Duodenal mucosa (tissue), 2 donors: Measurements from ENCODE around the gene PRPF31.
"Not testable (repeated sequence)": the region's sequence is repeated elsewhere in the genome, so short reads cannot be mapped to it uniquely, and the experiment has no call there.

Experiments
- H3K27ac ChIP-seq: one replicate; pipeline ENCODE4 v1.7.0; 2013; ENCODE audit warnings: low read depth, low read length
- H3K27me3 ChIP-seq, 2 donors: one replicate each; pipeline ENCODE4 v1.7.0; 2013; ENCODE audit warnings: low read length in 2 of 2, control low read depth in 1 of 2; ENCODE audit not compliant: insufficient read depth in 2 of 2, control insufficient read depth in 1 of 2
- H3K36me3 ChIP-seq, 2 donors: one replicate each; pipeline ENCODE4 v1.7.0; 2013; ENCODE audit warnings: low read length in 2 of 2, control low read depth in 1 of 2; ENCODE audit not compliant: insufficient read depth in 2 of 2, control insufficient read depth in 1 of 2
- H3K4me1 ChIP-seq, 2 donors: one replicate each; pipeline ENCODE4 v1.7.0; 2013; ENCODE audit warnings: low read length in 2 of 2, control low read depth in 1 of 2; ENCODE audit not compliant: insufficient read depth in 2 of 2, control insufficient read depth in 1 of 2
- H3K4me3 ChIP-seq, 2 donors: one replicate each; pipeline ENCODE4 v1.7.0; 2013; ENCODE audit warnings: low read length in 2 of 2, low read depth in 1 of 2
- H3K9ac ChIP-seq, 2 donors: one replicate each; pipeline ENCODE4 v1.7.0; 2013; ENCODE audit warnings: low read length in 2 of 2, low read depth in 1 of 2
- H3K9me3 ChIP-seq, 2 donors: one replicate each; pipeline ENCODE4 v1.7.0; 2013; ENCODE audit warnings: low read length in 2 of 2, control low read depth in 1 of 2; ENCODE audit not compliant: control insufficient read depth in 1 of 2

The PRPF31 gene

GRCh38 chr19:54162241-54162805 is 46.8 kb downstream of the PRPF31 start:
- Histone ChIP-seq H3K9ac (peak overlapping the region; percentile 51 to 61), H3K27ac (peak overlapping the region; percentile 64), H3K4me3 (peak overlapping the region; percentile 63), H3K27me3 (no peaks in the 10 kb centered on the region), H3K36me3 (peaks cover 5 to 9% of the 10 kb centered on the region in 2 donors), H3K9me3 (no peaks in the 10 kb centered on the region), H3K4me1 (peaks cover 36 to 53% of the 10 kb centered on the region in 2 donors)

GRCh38 chr19:54162884-54163283 is 47.3 kb downstream of the PRPF31 start:
- no peaks in the 10 kb centered on the region for H3K9me3 ChIP-seq
- peak overlapping the region; percentile 63 for H3K4me3 ChIP-seq
- peak overlapping the region; percentile 51 to 61 for H3K9ac ChIP-seq
- peaks cover 36 to 53% of the 10 kb centered on the region in 2 donors for H3K4me1 ChIP-seq
- H3K36me3 ChIP-seq: peaks cover 3 to 4% of the 10 kb centered on the region in 2 donors
- H3K27me3 ChIP-seq: no peaks in the 10 kb centered on the region
- peak overlapping the region; percentile 13 for H3K27ac ChIP-seq

- H3K9ac ChIP-seq: no peak overlapping the region
- H3K27me3 ChIP-seq: no peaks in the 10 kb centered on the region
- peak overlapping the region; percentile 5 to 50 for H3K4me3 ChIP-seq
- H3K36me3 ChIP-seq: no peaks in the 10 kb centered on the region
- no peak overlapping the region for H3K27ac ChIP-seq
- H3K9me3 ChIP-seq: no peaks in the 10 kb centered on the region
- H3K4me1 ChIP-seq: peaks cover 30 to 42% of the 10 kb centered on the region in 2 donors
These were observed 49.0 kb downstream of the PRPF31 start for GRCh38 chr19:54164369-54165068.

GRCh38 chr19:54165222-54165621 is 49.7 kb downstream of the PRPF31 start:
- H3K27me3 ChIP-seq: no peaks in the 10 kb centered on the region
- no peaks in the 10 kb centered on the region for H3K9me3 ChIP-seq
- H3K4me3 ChIP-seq: no peak overlapping the region
- peak overlapping the region in 1 of 2 donors; percentile 43 for H3K9ac ChIP-seq
- H3K36me3 ChIP-seq: no peaks in the 10 kb centered on the region
- no peak overlapping the region for H3K27ac ChIP-seq
- peaks cover 28 to 40% of the 10 kb centered on the region in 2 donors for H3K4me1 ChIP-seq

- H3K9me3 ChIP-seq: no peaks in the 10 kb centered on the region
- no peaks in the 10 kb centered on the region for H3K27me3 ChIP-seq
- H3K9ac ChIP-seq: no peak overlapping the region
- H3K36me3 ChIP-seq: no peaks in the 10 kb centered on the region
- no peak overlapping the region for H3K4me3 ChIP-seq
- H3K27ac ChIP-seq: no peak overlapping the region
- H3K4me1 ChIP-seq: peaks cover 15 to 22% of the 10 kb centered on the region in 2 donors
These were observed 52.8 kb downstream of the PRPF31 start for GRCh38 chr19:54168174-54168917.

- peaks cover 16 to 23% of the 10 kb centered on the region in 2 donors for H3K4me1 ChIP-seq
- H3K27ac ChIP-seq: no peak overlapping the region
- H3K9me3 ChIP-seq: no peaks in the 10 kb centered on the region
- H3K9ac ChIP-seq: no peak overlapping the region
- no peaks in the 10 kb centered on the region for H3K36me3 ChIP-seq
- H3K27me3 ChIP-seq: no peaks in the 10 kb centered on the region
- H3K4me3 ChIP-seq: no peak overlapping the region
These were observed 53.7 kb downstream of the PRPF31 start for GRCh38 chr19:54169149-54169740.

- not testable (repeated sequence) for H3K4me3 ChIP-seq, H3K27me3 ChIP-seq, H3K9me3 ChIP-seq, H3K4me1 ChIP-seq, H3K27ac ChIP-seq, H3K9ac ChIP-seq
- peaks cover 0 to 11% of the 10 kb centered on the region in 2 donors for H3K36me3 ChIP-seq
These were observed 56.3 kb downstream of the PRPF31 start for GRCh38 chr19:54171736-54172431.

GRCh38 chr19:54172471-54173358 is 57.2 kb downstream of the PRPF31 start, which contains the start of gene TMC4:
TSS of gene TMC4 (minus strand) at chr19:54173160. CDS start at chr19:54173117, 43 bp downstream.
- Histone ChIP-seq H3K9me3 (no peaks in the 10 kb centered on the region), H3K27ac (peak within 1 kb of the TSS; percentile 85), H3K4me1 (peaks cover 7 to 9% of the 10 kb centered on the region in 2 donors), H3K4me3 (peak within 1 kb of the TSS; percentile 77 to 81), H3K9ac (peak within 1 kb of the TSS; percentile 88 to 96), H3K27me3 (no peaks in the 10 kb centered on the region), H3K36me3 (peaks cover 0 to 11% of the 10 kb centered on the region in 2 donors)

GRCh38 chr19:54173359-54173699 is 57.8 kb downstream of the PRPF31 start:
- Histone ChIP-seq H3K4me3 (peak overlapping the region; percentile 77 to 81), H3K27ac (no peak overlapping the region)

More at GRCh38 chr19:54173359-54173699, 57.8 kb downstream of the PRPF31 start:
- peaks cover 0 to 15% of the 10 kb centered on the region in 2 donors for H3K36me3 ChIP-seq
- H3K4me1 ChIP-seq: peaks cover 5 to 6% of the 10 kb centered on the region in 2 donors
- no peaks in the 10 kb centered on the region for H3K9me3 ChIP-seq
- H3K9ac ChIP-seq: peak overlapping the region in 1 of 2 donors; percentile 88
- no peaks in the 10 kb centered on the region for H3K27me3 ChIP-seq
